Tibial artery (tissue), 4 donors: ENCODE measurements around the gene SBNO2.
A peak's percentile ranks its signal among the peaks of the same experiment; 100 is the strongest.

ENCODE experiments used
- DNase-seq, 2 donors: peaks; one replicate each; pipeline ENCODE4 v3.0.0-alpha.2; 2019
- H3K27ac ChIP-seq, 2 donors: fragments of 200-600 bp; sonication (generic) in 1 of 2; 1 replicate in 1 of 2; 2 replicates in 1 of 2; pipeline ENCODE4 v1.5.1; 2018 to 2019; ENCODE audit warnings: mild to moderate bottlenecking in 1 of 2
- H3K27me3 ChIP-seq, 2 donors: fragments of 200-600 bp; sonication (generic) in 1 of 2; one replicate each; pipeline versions ENCODE4 v1.5.1 to v1.6.0; 2016 to 2019
- H3K36me3 ChIP-seq, 3 donors: fragments of 200-600 bp; sonication (generic) in 2 of 3; one replicate each; pipeline ENCODE4 v1.5.1; 2016 to 2019; ENCODE audit warnings: mild to moderate bottlenecking in 2 of 3
- H3K4me1 ChIP-seq, 4 donors: fragments of 200-600 bp; sonication (generic) in 2 of 4; 1 replicate in 3 of 4; 2 replicates in 1 of 4; pipeline ENCODE4 v1.5.1; 2016 to 2019
- H3K4me3 ChIP-seq, 2 donors: fragments of 200-600 bp; sonication (generic) in 1 of 2; 1 replicate in 1 of 2; 2 replicates in 1 of 2; pipeline ENCODE4 v1.5.1; 2018 to 2019; ENCODE audit warnings: mild to moderate bottlenecking in 2 of 2
- H3K9me3 ChIP-seq, 3 donors: fragments of 200-600 bp; sonication (generic) in 1 of 3; one replicate each; pipeline ENCODE4 v1.5.1; 2016 to 2019
- CTCF ChIP-seq, 2 experiments: fragments of 200-600 bp in 1 of 2; fragments of 450-650 bp in 1 of 2; IDR thresholded peaks; one replicate each; pipeline ENCODE4 v1.5.1; 2017 to 2019; ENCODE audit warnings: antibody characterized with exemption in 2 of 2, mild to moderate bottlenecking in 1 of 2, moderate library complexity in 1 of 2
- intact Hi-C: fragments of 100-400 bp; cut with DNase I; formaldehyde crosslinking; loops from one replicate; pipeline ENCODE4 v1.15.0; 2023; ENCODE audit warnings: low total_unique reads

Gene SBNO2

GRCh38 chr19:1105008-1105872, 68.8 kb downstream of the SBNO2 start:
- Histone ChIP-seq H3K4me1 (peaks cover 7 to 64% (median 51%) of the 10 kb centered on the region in 4 donors), H3K36me3 (peaks cover 32 to 54% (median 51%) of the 10 kb centered on the region in 3 donors), H3K27ac (peak overlapping the region; percentile 99 to 100), H3K9me3 (peaks cover 0 to under 1% (median 0%) of the 10 kb centered on the region in 3 donors), H3K27me3 (no peaks in the 10 kb centered on the region), H3K4me3 (peak overlapping the region; percentile 95 to 98)
- no peak for TF ChIP-seq CTCF (IDR thresholded peaks at IDR 0.05)
- intact Hi-C loops: loop anchor here (10.0 kb wide), 1 partner anchor 180 kb away; the partner anchor contains the start of gene ARID3A
- no peak for DNase-seq

- H3K36me3 ChIP-seq: peaks cover 30 to 46% (median 43%) of the 10 kb centered on the region in 3 donors
- peak overlapping the region; percentile 99 to 100 for H3K27ac ChIP-seq
- peaks cover 7 to 70% (median 57%) of the 10 kb centered on the region in 4 donors for H3K4me1 ChIP-seq
- H3K9me3 ChIP-seq: peaks cover 0 to 7% (median 0%) of the 10 kb centered on the region in 3 donors
- no peak for TF ChIP-seq CTCF (IDR thresholded peaks at IDR 0.05)
- DNase-seq: peak; percentile 70 to 91
- intact Hi-C loops: loop anchor here (5.0 to 10.0 kb wide), 2 partner anchors 82 to 180 kb away; partner anchors contain the start of genes ARID3A, RNU6-2 and TMEM259
- H3K27me3 ChIP-seq: no peaks in the 10 kb centered on the region
- H3K4me3 ChIP-seq: peak overlapping the region; percentile 95 to 98
These were observed 69.6 kb downstream of the SBNO2 start for GRCh38 chr19:1104311-1105007.

- Histone ChIP-seq H3K4me1 (peaks cover 7 to 77% (median 63%) of the 10 kb centered on the region in 4 donors), H3K9me3 (peaks cover 0 to 7% (median 0%) of the 10 kb centered on the region in 3 donors), H3K4me3 (peak within 1 kb of the TSS; percentile 95 to 98), H3K27ac (peak within 1 kb of the TSS; percentile 99 to 100), H3K27me3 (no peaks in the 10 kb centered on the region), H3K36me3 (peaks cover 23 to 39% (median 37%) of the 10 kb centered on the region in 3 donors)
- peak in 1 of 2 experiments; percentile 6 for TF ChIP-seq CTCF (IDR thresholded peaks at IDR 0.05)
- DNase-seq: peak; percentile 99 to 100
- intact Hi-C loops: loop anchor here (2.0 to 10.0 kb wide), 3 partner anchors 82 to 179 kb away; partner anchors contain the start of genes ARID3A, ATP5F1D, RNU6-2 and TMEM259
These were observed 70.3 kb downstream of the SBNO2 start, which contains the start of gene GPX4 for GRCh38 chr19:1103708-1104310. TSS of gene GPX4 (plus strand) at chr19:1103994. CDS start at chr19:1104044, 50 bp downstream.

- DNase-seq: no peak
- Histone ChIP-seq H3K27ac (peak overlapping the region; percentile 99 to 100), H3K4me3 (peak overlapping the region; percentile 95 to 98), H3K27me3 (no peaks in the 10 kb centered on the region), H3K9me3 (peaks cover 0 to 7% (median 0%) of the 10 kb centered on the region in 3 donors), H3K4me1 (peaks cover 7 to 81% (median 69%) of the 10 kb centered on the region in 4 donors), H3K36me3 (peaks cover 20 to 33% (median 31%) of the 10 kb centered on the region in 3 donors)
- TF ChIP-seq CTCF (IDR thresholded peaks at IDR 0.05): no peak
- intact Hi-C loops: loop anchor here (2.0 to 10.0 kb wide), 3 partner anchors 81 to 178 kb away; partner anchors contain the start of genes ARID3A, ATP5F1D, RNU6-2 and TMEM259
These were observed 70.8 kb downstream of the SBNO2 start for GRCh38 chr19:1103132-1103707.
